Body of pancreas (tissue), 4 donors: ENCODE measurements around the gene ZNF518A. TPM values are rescaled to one million over a fixed set of nuclear protein-coding genes. Genes with fewer than 3 reads are reported as not detected.

Source experiments
- ATAC-seq: fragments of 150-250 bp; one replicate; pipeline ENCODE4 v1.9.1; 2016
- DNase-seq, 4 donors: peaks; one replicate each; pipeline ENCODE4 v3.0.0-alpha.2; 2019
- H3K27ac ChIP-seq, 4 donors: fragments of 200-600 bp; sonication (generic); 1 replicate in 3 of 4; 2 replicates in 1 of 4; pipeline versions ENCODE4 v1.5.1 to v1.6.1; 2016 to 2019; ENCODE audit warnings: mild to moderate bottlenecking in 1 of 4, mixed read lengths in 1 of 4, moderate library complexity in 1 of 4
- H3K27me3 ChIP-seq, 2 donors: fragments of 200-600 bp; sonication (generic); one replicate each; pipeline ENCODE4 v1.6.0; 2016; ENCODE audit warnings: mild to moderate bottlenecking in 1 of 2
- H3K36me3 ChIP-seq, 2 donors: fragments of 200-600 bp; sonication (generic); replicated peaks in 1 of 2; 2 replicates each; pipeline ENCODE4 v1.5.1; 2016; ENCODE audit warnings: low read depth in 2 of 2; ENCODE audit not compliant: insufficient read depth in 1 of 2
- H3K4me1 ChIP-seq: fragments of 200-600 bp; sonication (generic); one replicate; pipeline ENCODE4 v1.6.0; 2016
- H3K4me3 ChIP-seq, 2 donors: fragments of 200-600 bp; sonication (generic); 1 replicate in 1 of 2; 2 replicates in 1 of 2; pipeline ENCODE4 v1.5.1; 2016 to 2019
- H3K9me3 ChIP-seq, 3 donors: fragments of 200-600 bp; sonication (generic); 1 replicate in 2 of 3; 2 replicates in 1 of 3; pipeline ENCODE4 v1.5.1; 2016
- CTCF ChIP-seq, 7 experiments: fragments of 450-650 bp in 4 of 7; fragments of 200-600 bp in 3 of 7; sonication (generic) in 3 of 7; IDR thresholded peaks; one replicate each; pipeline ENCODE4 v1.5.1; 2016 to 2019; ENCODE audit warnings: antibody characterized with exemption in 7 of 7
- POLR2A ChIP-seq, 3 donors: fragments of 450-650 bp; IDR thresholded peaks; one replicate each; pipeline ENCODE4 v1.6.1; 2016; ENCODE audit warnings: antibody characterized with exemption in 3 of 3, mild to moderate bottlenecking in 2 of 3
- WGBS, 2 donors: methylation state at CpG; one replicate each; pipeline ENCODE4 v1.1.5; 2017; 5-methylcytosine and 5-hydroxymethylcytosine counted together
- intact Hi-C: fragments of 100-400 bp; cut with DNase I; formaldehyde crosslinking; loops from one replicate; pipeline ENCODE4 v1.15.1; 2023
- total RNA-seq, 2 donors: library from RNA; depleted of rRNA; stranded (reverse); fragments of >200 nt; gene quantifications; one replicate each; pipeline ENCODE4 v1.1.0, GENCODE V29; 2016

Gene ZNF518A
- total RNA-seq, 2 donors from 2014 or later: 23.1 to 24.4 TPM

DNA sequence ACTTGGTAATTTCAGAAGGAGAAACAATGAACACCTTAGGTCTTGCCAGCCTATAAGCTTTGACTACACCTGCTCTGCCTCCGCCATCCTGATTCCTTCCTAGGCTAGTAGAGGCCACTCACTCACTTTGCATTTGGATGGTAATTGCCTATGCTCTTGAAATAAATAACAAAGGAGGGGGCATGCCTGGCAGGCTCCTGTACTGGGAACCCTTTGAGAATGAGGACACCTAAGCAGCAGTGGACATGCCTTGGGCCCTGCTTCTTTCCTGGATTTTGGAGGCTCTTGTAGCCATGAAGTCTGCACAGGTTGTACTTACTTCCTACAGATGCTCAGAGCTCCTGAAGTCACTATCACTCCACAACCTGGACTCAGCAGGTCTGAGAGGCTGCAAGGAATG, 75.5 kb downstream of the ZNF518A start:
- TF ChIP-seq CTCF (IDR thresholded peaks at IDR 0.05) (no peak), POLR2A (IDR thresholded peaks at IDR 0.05) (no peak)
- ATAC-seq (no peak), DNase-seq (no peak)
- no peaks in the 10 kb centered on the region for H3K9me3 ChIP-seq
- no peak overlapping the region for H3K4me3 ChIP-seq
- intact Hi-C loops: no loop called here
- peaks cover 0 to 12% of the 10 kb centered on the region in 2 donors for H3K36me3 ChIP-seq
- H3K27ac ChIP-seq: no peak overlapping the region
- H3K4me1 ChIP-seq: no peaks in the 10 kb centered on the region
- no peaks in the 10 kb centered on the region for H3K27me3 ChIP-seq
- 94 to 100% methylated on average over 1 of the region's 1 CpG for WGBS, 2 donors

GRCh38 chr10:96208271-96208670, 78.2 kb downstream of the ZNF518A start:
- DNase-seq: no peak
- ATAC-seq: no peak
- peaks cover 0 to 10% of the 10 kb centered on the region in 2 donors for H3K36me3 ChIP-seq
- no peaks in the 10 kb centered on the region for H3K27me3 ChIP-seq
- WGBS, 2 donors: 80 to 91% methylated on average over 2 of the region's 2 CpGs
- intact Hi-C loops: no loop called here
- no peaks in the 10 kb centered on the region for H3K4me1 ChIP-seq
- TF ChIP-seq POLR2A (IDR thresholded peaks at IDR 0.05): no peak
- no peak for TF ChIP-seq CTCF (IDR thresholded peaks at IDR 0.05)
- H3K9me3 ChIP-seq: no peaks in the 10 kb centered on the region
- H3K27ac ChIP-seq: no peak overlapping the region
- no peak overlapping the region for H3K4me3 ChIP-seq

GRCh38 chr10:96208946-96209345, 78.8 kb downstream of the ZNF518A start:
- ATAC-seq: no peak
- intact Hi-C loops: no loop called here
- Histone ChIP-seq H3K36me3 (peaks cover 0 to 11% of the 10 kb centered on the region in 2 donors), H3K27me3 (no peaks in the 10 kb centered on the region), H3K27ac (no peak overlapping the region), H3K4me3 (no peak overlapping the region), H3K4me1 (no peaks in the 10 kb centered on the region), H3K9me3 (no peaks in the 10 kb centered on the region)
- no peak for TF ChIP-seq CTCF (IDR thresholded peaks at IDR 0.05)
- no peak for TF ChIP-seq POLR2A (IDR thresholded peaks at IDR 0.05)
- no peak for DNase-seq
- 66 to 68% methylated on average over 5 of the region's 5 CpGs for WGBS, 2 donors

GRCh38 chr10:96211764-96212163, 81.7 kb downstream of the ZNF518A start:
- H3K4me1 ChIP-seq: no peaks in the 10 kb centered on the region
- ATAC-seq (no peak), DNase-seq (no peak)
- no peaks in the 10 kb centered on the region for H3K9me3 ChIP-seq
- H3K4me3 ChIP-seq: no peak overlapping the region
- intact Hi-C loops: no loop called here
- TF ChIP-seq POLR2A (IDR thresholded peaks at IDR 0.05): no peak
- no peak for TF ChIP-seq CTCF (IDR thresholded peaks at IDR 0.05)
- H3K27me3 ChIP-seq: no peaks in the 10 kb centered on the region
- no peak overlapping the region for H3K27ac ChIP-seq
- peaks cover 7 to 13% of the 10 kb centered on the region in 2 donors for H3K36me3 ChIP-seq

DNA sequence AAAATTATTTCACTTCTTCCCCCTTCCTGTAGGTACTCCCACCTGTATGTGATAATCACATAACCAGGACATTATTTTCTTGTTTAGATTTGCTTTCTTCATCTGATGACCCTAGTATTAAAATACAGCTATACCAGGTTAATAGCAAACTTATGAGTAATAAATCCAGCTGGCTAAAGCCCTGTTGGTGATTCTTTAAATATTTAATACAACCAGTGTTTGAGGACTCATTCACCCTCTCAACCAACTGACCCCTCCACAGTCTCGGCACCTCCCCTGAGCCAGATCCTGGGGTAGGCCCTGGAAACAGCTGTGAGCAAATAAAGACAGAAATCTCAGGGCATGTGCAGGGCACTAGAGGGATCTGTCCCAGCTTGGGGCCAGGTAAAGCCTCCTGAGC, 82.8 kb downstream of the ZNF518A start:
- Histone ChIP-seq H3K4me3 (no peak overlapping the region), H3K9me3 (no peaks in the 10 kb centered on the region), H3K36me3 (peaks cover 7 to 12% of the 10 kb centered on the region in 2 donors), H3K4me1 (no peaks in the 10 kb centered on the region), H3K27ac (no peak overlapping the region), H3K27me3 (no peaks in the 10 kb centered on the region)
- 94 to 100% methylated on average over 1 of the region's 1 CpG for WGBS, 2 donors
- ATAC-seq (no peak), DNase-seq (no peak)
- no peak for TF ChIP-seq POLR2A (IDR thresholded peaks at IDR 0.05)
- TF ChIP-seq CTCF (IDR thresholded peaks at IDR 0.05): no peak
- intact Hi-C loops: no loop called here
